Ishikawa (cell line): ENCODE results near the gene QDPR.

Source experiments
- FOXM1 ChIP-seq: IDR thresholded peaks from 2 replicates; pipeline ENCODE4 v1.6.1; 2012; ENCODE audit warnings: low read depth, borderline replicate concordance
- MAX ChIP-seq: IDR thresholded peaks from 2 replicates; pipeline ENCODE4 v1.6.1; 2012
- NFIC ChIP-seq: IDR thresholded peaks from 2 replicates; pipeline ENCODE4 v1.6.1; 2012
- RAD21 ChIP-seq: IDR thresholded peaks from 2 replicates; pipeline ENCODE4 v1.6.1; 2012; ENCODE audit warnings: low read depth
- YY1 ChIP-seq: IDR thresholded peaks from 2 replicates; pipeline ENCODE4 v1.6.1; 2012; ENCODE audit warnings: low read depth
- TF ChIP-seq, protein P1 (sequence below): IDR thresholded peaks from 2 replicates; pipeline ENCODE4 v1.6.1; 2012; ENCODE audit warnings: low read depth, mild to moderate bottlenecking

DNA sequence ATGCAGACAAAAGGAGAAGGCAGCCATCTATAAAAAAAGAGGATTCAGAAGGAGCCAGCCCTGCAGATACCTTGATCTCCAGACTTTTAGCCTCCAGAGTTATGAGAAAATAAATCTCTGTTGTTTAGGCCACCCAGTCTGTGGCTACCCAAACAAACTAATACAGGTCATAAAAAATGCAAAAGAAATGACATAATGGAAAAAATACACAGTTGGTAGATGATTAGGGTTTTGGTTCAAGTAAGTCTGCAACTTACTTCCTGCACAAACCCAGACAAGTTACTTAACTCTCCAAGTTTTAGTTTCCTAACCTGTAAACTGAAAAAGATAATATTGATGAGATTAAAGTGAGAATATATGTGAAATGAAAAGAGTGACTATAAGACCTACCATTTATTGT is 11.3 kb downstream of the QDPR start:
- TF ChIP-seq MAX (no peak), RAD21 (no peak), FOXM1 (no peak), NFIC (no peak), YY1 (no peak)
- TF ChIP-seq, protein P1, sequence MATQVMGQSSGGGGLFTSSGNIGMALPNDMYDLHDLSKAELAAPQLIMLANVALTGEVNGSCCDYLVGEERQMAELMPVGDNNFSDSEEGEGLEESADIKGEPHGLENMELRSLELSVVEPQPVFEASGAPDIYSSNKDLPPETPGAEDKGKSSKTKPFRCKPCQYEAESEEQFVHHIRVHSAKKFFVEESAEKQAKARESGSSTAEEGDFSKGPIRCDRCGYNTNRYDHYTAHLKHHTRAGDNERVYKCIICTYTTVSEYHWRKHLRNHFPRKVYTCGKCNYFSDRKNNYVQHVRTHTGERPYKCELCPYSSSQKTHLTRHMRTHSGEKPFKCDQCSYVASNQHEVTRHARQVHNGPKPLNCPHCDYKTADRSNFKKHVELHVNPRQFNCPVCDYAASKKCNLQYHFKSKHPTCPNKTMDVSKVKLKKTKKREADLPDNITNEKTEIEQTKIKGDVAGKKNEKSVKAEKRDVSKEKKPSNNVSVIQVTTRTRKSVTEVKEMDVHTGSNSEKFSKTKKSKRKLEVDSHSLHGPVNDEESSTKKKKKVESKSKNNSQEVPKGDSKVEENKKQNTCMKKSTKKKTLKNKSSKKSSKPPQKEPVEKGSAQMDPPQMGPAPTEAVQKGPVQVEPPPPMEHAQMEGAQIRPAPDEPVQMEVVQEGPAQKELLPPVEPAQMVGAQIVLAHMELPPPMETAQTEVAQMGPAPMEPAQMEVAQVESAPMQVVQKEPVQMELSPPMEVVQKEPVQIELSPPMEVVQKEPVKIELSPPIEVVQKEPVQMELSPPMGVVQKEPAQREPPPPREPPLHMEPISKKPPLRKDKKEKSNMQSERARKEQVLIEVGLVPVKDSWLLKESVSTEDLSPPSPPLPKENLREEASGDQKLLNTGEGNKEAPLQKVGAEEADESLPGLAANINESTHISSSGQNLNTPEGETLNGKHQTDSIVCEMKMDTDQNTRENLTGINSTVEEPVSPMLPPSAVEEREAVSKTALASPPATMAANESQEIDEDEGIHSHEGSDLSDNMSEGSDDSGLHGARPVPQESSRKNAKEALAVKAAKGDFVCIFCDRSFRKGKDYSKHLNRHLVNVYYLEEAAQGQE, result no peak
